ENCODE data around the gene FSTL1. TPM values are rescaled to one million over a fixed set of nuclear protein-coding genes. Genes with fewer than 3 reads are reported as not detected.

FSTL1 gene
- polyA plus RNA-seq, 2 of the 4 experiments (the other 2 are of a cell fraction): 57.7 to 118 TPM

- Histone ChIP-seq H3K4me2 (no peak overlapping the region), H3K4me1 (no peaks in the 10 kb centered on the region; the same call in 2 of the 3 replicates), H3K4me3 (no peak overlapping the region), H3K9me3 (no peaks in the 10 kb centered on the region), H3K27ac (no peak overlapping the region)
- ChIA-PET CTCF (interaction anchor here (2.1 kb wide), 1 partner anchor 70 kb away, joined by 6 read pairs; no protein-coding TSS in a partner anchor), POLR2A (no interaction called here)
- no peak for FAIRE-seq
- no peak for DNase-seq (ENCODE audit: low read depth in 1 of 2, low spot score in 1 of 2)
- WGBS (ENCODE audit: missing lambda C conversion rate): 37% methylated on average over 3 of the region's 3 CpGs
- ATAC-seq: no peak
- TF ChIP-seq CEBPB (IDR thresholded peaks at IDR 0.05): no peak
Observed at GRCh38 chr3:120488296-120488695, 37.5 kb upstream of the FSTL1 start.

- DNase-seq (ENCODE audit: low read depth in 1 of 2, low spot score in 1 of 2) (no peak), FAIRE-seq (no peak), ATAC-seq (no peak)
- Histone ChIP-seq H3K4me3 (no peak overlapping the region), H3K27ac (no peak overlapping the region), H3K4me2 (no peak overlapping the region), H3K9me3 (no peaks in the 10 kb centered on the region), H3K4me1 (no peaks in the 10 kb centered on the region; the same call in 2 of the 3 replicates)
- WGBS (ENCODE audit: missing lambda C conversion rate): 18% methylated on average over 3 of the region's 3 CpGs
- POLR2A ChIA-PET: no interaction called here
- TF ChIP-seq ZSCAN20 (CRISPR knock-in tag; IDR thresholded peaks at IDR 0.05) (no peak), RAD21 (conservative IDR thresholded peaks at IDR 0.05 in 1 of 2, IDR thresholded peaks at IDR 0.05 in 1 of 2) (no peak), KDM1A (IDR thresholded peaks at IDR 0.05; ENCODE audit: low read depth) (no peak), CEBPB (IDR thresholded peaks at IDR 0.05) (no peak), HOXB5 (CRISPR knock-in tag; IDR thresholded peaks at IDR 0.05) (no peak), POLR2AphosphoS2 (conservative IDR thresholded peaks at IDR 0.05; ENCODE audit: low read length) (no peak), ZC3H11A (IDR thresholded peaks at IDR 0.05) (no peak), BCL3 (IDR thresholded peaks at IDR 0.05) (no peak), RCOR1 (IDR thresholded peaks at IDR 0.05; ENCODE audit: low read depth, low read length) (no peak)
- CTCF ChIA-PET: interaction anchor here (2.1 kb wide), 1 partner anchor 71 kb away, joined by 6 read pairs; no protein-coding TSS in a partner anchor
Observed at GRCh38 chr3:120487191-120487650, 36.4 kb upstream of the FSTL1 start.

- ATAC-seq: no peak
- Histone ChIP-seq H3K4me1 (no peaks in the 10 kb centered on the region), H3K4me2 (no peak overlapping the region), H3K9me3 (no peaks in the 10 kb centered on the region), H3K27ac (no peak overlapping the region), H3K4me3 (no peak overlapping the region)
- ChIA-PET CTCF (interaction anchor here (1.0 to 1.7 kb wide), 3 partner anchors 10 to 63 kb away, joined by 3 to 5 read pairs (median 5); no protein-coding TSS in a partner anchor), POLR2A (no interaction called here)
- FAIRE-seq: no peak
- no peak for TF ChIP-seq TP53 (CRISPR knock-in tag; IDR thresholded peaks at IDR 0.05)
- no peak for TF ChIP-seq EHF (CRISPR knock-in tag; IDR thresholded peaks at IDR 0.05)
- TF ChIP-seq E2F6 (IDR thresholded peaks at IDR 0.05; ENCODE audit: borderline replicate concordance, low read depth): no peak
- TF ChIP-seq PBX3 (IDR thresholded peaks at IDR 0.05): no peak
- no peak for TF ChIP-seq KDM5A (IDR thresholded peaks at IDR 0.05)
- no peak for TF ChIP-seq ATOH8 (CRISPR knock-in tag; IDR thresholded peaks at IDR 0.05; ENCODE audit: low read depth)
- TF ChIP-seq HOXB13 (CRISPR knock-in tag; IDR thresholded peaks at IDR 0.05; ENCODE audit: low read depth): no peak
- no peak for TF ChIP-seq HES2 (IDR thresholded peaks at IDR 0.05)
- DNase-seq (ENCODE audit: low read depth in 1 of 2, low spot score in 1 of 2): no peak
- 42% methylated on average over 2 of the region's 2 CpGs for WGBS (ENCODE audit: missing lambda C conversion rate)
Observed at GRCh38 chr3:120481081-120481480, 30.3 kb upstream of the FSTL1 start.
